AG08396 (cell line): ENCODE data around the gene GRIN2C.

Experiments used
- DNase-seq: peaks from one replicate; pipeline ENCODE4 v3.0.0; 2012; ENCODE audit warnings: low spot score, mixed read lengths

GRIN2C gene

DNA sequence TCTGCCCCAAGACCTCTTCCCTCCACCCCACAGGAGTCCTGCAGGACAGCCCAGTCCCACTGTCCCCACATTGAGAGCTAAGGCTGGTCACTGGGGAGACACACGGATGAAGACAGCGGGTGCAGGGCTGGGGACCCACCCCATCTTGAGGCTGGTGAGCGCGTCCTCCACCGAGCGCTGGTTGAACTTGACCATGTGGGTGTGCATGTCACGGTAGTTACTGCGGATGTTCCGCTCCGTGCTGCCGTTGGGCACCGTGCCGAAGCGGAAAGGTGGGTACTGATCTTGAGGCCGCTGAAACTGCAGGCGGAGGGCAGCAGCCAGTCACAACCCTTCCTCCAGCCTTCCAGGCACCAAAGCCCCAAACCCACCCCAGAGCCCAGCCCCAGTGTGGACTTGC lies 13.1 kb downstream of the GRIN2C start:
- DNase-seq, result no peak

DNA sequence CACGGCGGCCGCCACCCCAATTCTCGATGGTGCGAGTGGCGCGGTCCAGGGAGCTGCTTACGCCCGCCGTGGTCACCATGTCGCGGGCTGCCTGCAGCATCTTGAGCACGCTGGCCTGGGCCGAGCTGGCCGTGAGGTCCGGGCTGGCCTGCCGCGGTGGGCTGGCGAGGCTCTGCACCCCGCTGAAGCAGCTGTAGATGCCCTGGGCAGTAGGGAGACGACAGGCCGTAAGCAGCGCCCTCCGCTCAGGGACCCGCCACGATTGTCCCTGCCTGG lies 16.4 kb downstream of the GRIN2C start:
- DNase-seq, result no peak

- peak; percentile 96 for DNase-seq
Observed at GRCh38 chr17:74842599-74843351, 16.9 kb downstream of the GRIN2C start.

- DNase-seq, result no peak
Observed at GRCh38 chr17:74842146-74842598, 17.5 kb downstream of the GRIN2C start.

DNA sequence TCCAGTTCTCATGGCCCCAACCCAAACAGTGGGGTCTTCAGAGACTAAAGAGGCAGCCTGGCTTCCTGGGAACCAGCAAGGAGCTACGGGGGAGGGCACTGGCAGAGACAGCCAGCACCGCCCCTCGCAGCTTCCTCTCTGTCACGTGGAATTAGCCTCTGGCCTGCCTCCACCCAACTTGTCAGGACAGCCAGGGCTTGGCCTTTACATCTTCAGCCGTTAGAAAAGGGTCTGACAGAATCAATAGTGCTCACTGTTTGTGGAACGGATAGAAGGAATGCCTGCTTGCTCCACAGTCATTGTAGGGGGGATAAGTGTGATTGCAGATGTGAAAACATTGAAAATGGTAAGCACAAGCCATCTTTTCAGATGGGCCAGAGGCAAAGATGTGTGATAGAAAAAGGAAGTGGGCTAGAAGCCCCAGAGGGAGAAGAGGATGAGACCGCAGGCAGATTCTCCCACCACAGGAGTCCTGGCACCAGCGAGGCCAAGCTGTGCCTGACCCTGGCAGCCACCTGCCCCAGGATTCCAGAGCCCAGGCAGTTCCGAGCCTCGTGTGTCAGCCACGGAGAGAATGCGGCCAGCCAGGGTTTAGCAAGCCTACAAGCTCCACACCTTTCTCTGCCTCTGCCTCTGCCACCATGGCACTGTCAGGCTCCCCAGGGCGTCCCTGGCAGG lies 18.6 kb downstream of the GRIN2C start:
- DNase-seq, result peak; percentile 78

GRCh38 chr17:74839990-74840852 lies 19.5 kb downstream of the GRIN2C start:
- DNase-seq, result no peak

- no peak for DNase-seq
Observed at GRCh38 chr17:74838274-74838673, 21.4 kb downstream of the GRIN2C start.

GRCh38 chr17:74836691-74837467 lies 22.8 kb downstream of the GRIN2C start:
- DNase-seq, result no peak

GRCh38 chr17:74836191-74836590 lies 23.5 kb downstream of the GRIN2C start:
- DNase-seq, result no peak

DNA sequence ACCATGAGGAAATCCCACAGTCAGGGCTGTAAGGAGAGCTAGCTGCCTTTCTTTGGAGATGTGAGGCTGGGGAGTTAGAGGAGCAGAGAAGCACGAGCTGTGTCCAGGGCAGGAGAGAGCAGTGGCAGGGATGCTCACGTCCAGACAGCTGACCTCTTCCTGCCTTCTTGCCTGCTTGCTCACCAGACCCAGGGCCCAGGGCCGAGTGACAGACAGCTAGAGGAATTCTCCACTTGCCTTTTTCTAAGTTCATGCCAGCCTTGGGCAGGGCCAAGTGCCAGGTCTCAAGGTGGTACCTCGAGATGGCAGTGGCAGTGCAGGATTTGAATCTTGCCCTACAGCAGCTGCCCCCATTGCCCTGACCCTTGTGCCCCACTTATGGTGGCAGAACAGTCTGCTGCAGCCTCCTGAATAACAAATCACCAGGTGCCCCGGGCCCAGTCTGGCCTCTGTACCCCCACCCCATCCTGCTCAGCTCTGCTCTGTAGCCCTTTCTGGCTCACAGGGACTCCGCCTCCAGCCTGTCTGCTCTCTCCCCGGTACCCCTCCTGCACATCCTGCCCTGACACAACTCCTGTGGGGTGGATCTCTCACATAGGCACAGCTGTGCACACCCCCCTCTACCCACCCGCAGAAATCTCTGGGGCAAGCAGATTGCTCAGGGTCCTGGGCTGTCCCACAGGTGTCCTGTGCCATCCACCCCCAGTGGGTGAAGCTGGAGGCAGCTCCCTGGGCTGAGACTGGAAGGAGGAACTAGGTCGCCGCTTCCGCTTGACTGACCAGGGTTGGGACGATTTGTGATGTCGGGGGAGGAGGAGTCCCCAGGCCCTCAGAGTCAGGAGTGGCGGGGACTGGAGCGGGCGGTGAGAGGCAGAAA lies 25.9 kb downstream of the GRIN2C start:
- peak; percentile 83 for DNase-seq

GRCh38 chr17:74832421-74832820 lies 27.3 kb downstream of the GRIN2C start:
- no peak for DNase-seq

GRCh38 chr17:74831444-74832146 lies 28.1 kb downstream of the GRIN2C start:
- DNase-seq, result no peak

DNA sequence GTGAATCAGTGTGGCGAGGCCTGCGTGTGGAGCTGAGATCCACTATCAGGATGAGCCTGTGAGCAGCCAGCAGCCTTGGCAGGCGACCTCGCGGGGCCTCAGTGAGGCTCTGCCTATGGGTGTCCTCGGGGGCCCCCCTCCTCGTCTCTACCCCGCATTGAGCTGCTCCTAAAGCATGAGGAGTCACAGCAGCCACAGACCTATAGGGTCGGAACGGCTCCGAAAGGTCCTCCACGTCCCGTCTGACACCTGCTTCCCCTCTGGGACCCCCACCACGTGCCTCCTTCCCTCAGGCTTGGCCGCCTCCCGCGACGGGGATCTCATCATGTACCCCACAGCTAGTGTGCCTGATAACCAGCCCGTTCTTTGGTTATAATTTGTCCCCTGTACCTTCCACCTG lies 28.8 kb downstream of the GRIN2C start:
- no peak for DNase-seq

DNA sequence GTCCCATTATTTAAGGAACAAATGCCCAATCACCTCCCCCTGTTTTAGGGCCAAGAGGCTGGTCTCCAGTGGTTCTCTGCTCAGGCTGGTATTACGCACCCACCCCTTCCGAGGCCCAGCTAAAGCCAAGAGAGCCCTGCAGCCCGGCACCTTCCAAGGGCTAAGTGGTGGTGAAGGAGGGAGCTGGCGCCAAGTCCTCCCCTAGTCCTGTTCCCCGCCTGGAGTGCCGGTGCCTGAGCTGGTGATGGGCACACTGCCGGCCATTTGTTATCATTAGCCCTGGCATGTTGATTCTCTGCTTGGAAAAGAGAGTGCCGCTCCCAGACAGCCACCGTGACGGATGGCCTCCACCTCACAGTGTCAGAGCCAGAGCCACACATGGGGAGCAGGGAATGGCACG lies 31.9 kb downstream of the GRIN2C start:
- no peak for DNase-seq

GRCh38 chr17:74825952-74826719 lies 33.5 kb downstream of the GRIN2C start:
- DNase-seq, result no peak

- DNase-seq, result no peak
Observed at GRCh38 chr17:74824961-74825627, 34.6 kb downstream of the GRIN2C start.

- no peak for DNase-seq
Observed at GRCh38 chr17:74822939-74823367, 36.7 kb downstream of the GRIN2C start.

- no peak for DNase-seq
Observed at GRCh38 chr17:74822335-74822938, 37.2 kb downstream of the GRIN2C start.
